ENCODE data around the gene ITFG2. TPM values are rescaled to one million over a fixed set of nuclear protein-coding genes. Genes with fewer than 3 reads are reported as not detected.

Gene ITFG2
- total RNA-seq, 1 experiment from 2014 or later = 41.3 TPM

DNA sequence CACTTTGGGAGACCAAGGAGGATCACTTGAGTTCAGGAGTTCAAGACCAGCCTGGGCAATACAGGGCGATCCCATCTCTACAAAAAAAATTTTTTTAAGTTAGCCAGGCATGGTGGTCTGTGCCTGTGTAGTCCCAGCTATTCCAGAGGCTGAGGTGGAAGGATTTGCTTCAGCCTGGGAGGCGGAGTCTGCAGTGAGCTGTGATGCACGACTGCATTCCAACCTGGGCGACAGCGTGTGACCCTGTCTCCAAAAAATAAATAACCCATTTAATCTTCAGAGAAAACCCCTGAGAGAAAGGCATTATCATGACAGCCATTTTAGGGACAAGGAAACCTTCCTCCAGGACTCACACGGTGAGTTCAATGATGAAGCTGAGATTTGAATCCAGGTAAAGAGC is 21.4 kb upstream of the ITFG2 start:
- H3K9me2 ChIP-seq (ENCODE audit: insufficient read depth) = no peaks in the 10 kb centered on the region
- no peaks in the 10 kb centered on the region for H3K36me3 ChIP-seq (ENCODE audit: low read depth)
- intact Hi-C loops (cut with micrococcal nuclease; ENCODE audit: unreplicated experiment) = no loop called here
- H3K4me2 ChIP-seq = no peak overlapping the region
- POLR2A ChIA-PET (ENCODE audit: unreplicated experiment) = no interaction called here
- no peak for TF ChIP-seq EZH2 (IDR thresholded peaks at IDR 0.05; ENCODE audit: low read depth)
- TF ChIP-seq, protein P1, sequence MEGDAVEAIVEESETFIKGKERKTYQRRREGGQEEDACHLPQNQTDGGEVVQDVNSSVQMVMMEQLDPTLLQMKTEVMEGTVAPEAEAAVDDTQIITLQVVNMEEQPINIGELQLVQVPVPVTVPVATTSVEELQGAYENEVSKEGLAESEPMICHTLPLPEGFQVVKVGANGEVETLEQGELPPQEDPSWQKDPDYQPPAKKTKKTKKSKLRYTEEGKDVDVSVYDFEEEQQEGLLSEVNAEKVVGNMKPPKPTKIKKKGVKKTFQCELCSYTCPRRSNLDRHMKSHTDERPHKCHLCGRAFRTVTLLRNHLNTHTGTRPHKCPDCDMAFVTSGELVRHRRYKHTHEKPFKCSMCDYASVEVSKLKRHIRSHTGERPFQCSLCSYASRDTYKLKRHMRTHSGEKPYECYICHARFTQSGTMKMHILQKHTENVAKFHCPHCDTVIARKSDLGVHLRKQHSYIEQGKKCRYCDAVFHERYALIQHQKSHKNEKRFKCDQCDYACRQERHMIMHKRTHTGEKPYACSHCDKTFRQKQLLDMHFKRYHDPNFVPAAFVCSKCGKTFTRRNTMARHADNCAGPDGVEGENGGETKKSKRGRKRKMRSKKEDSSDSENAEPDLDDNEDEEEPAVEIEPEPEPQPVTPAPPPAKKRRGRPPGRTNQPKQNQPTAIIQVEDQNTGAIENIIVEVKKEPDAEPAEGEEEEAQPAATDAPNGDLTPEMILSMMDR (conservative IDR thresholded peaks at IDR 0.05) = no peak
- H3K27ac ChIP-seq = no peak overlapping the region
- no peak overlapping the region for H2AFZ ChIP-seq
- CTCF ChIA-PET = no interaction called here
- H3K27me3 ChIP-seq (ENCODE audit: insufficient read depth, low read depth) = peaks cover 34% of the 10 kb centered on the region
- no peak overlapping the region for H3K4me3 ChIP-seq
- no peak for DNase-seq
- no peaks in the 10 kb centered on the region for H3K9me3 ChIP-seq (ENCODE audit: insufficient read depth, low read depth)
- peaks cover 4% of the 10 kb centered on the region for H3K79me2 ChIP-seq (ENCODE audit: low read depth)
- no peaks in the 10 kb centered on the region for H3K4me1 ChIP-seq (replicated peaks; ENCODE audit: insufficient read depth)
- peaks cover 3% of the 10 kb centered on the region; the same call in 1 of the 2 replicates for H4K20me1 ChIP-seq (ENCODE audit: insufficient read depth)
- BruUV-seq (replicated peaks) = no TSS peak
- H3F3A ChIP-seq (ENCODE audit: insufficient read depth, low read depth) = peaks cover 7% of the 10 kb centered on the region; the same call in 1 of the 2 replicates

DNA sequence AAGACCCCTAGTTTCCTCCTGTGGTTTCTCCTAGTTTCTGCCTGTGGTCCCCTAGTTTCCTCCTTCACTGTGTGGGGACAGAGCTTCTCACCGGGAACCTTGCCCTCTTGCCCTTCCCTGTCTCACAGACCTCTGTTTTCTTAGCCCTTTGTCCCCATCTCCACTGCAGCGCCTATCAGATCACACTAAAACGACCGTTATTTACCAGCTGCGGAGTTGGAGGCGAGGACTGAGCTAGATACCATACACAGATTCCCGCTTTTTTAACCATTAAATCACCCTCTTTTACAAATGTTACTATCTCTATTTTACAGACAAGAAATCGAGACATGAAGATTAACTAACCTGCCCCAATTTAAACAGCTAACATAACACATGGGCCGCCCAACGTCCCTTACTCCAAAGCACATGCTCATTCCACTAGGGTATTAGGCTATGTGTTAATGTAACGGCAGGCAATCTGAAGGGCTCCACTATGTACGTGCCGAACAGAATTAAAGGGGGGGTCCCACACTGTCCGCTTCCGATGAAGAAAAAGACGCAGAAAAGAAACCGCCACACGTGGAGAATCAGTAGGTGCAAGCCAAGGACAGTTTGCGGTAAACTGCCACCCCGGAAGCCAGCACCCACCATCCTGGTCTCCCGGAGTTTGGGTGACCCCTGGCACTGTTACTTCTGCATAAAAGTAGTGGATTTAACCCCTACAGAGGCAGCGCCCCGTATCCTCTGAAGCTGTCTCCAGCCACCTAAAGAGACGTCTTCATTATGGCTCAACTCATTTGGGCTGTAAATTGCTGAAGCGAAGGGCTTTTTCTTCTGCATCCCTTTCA is 19.6 kb upstream of the ITFG2 start:
- H3K36me3 ChIP-seq (ENCODE audit: low read depth) = peaks cover 10% of the 10 kb centered on the region
- no peak overlapping the region for H3K4me3 ChIP-seq
- H3K4me2 ChIP-seq = no peak overlapping the region
- intact Hi-C loops (cut with micrococcal nuclease; ENCODE audit: unreplicated experiment) = no loop called here
- H3K27me3 ChIP-seq (ENCODE audit: insufficient read depth, low read depth) = peaks cover 23% of the 10 kb centered on the region
- H2AFZ ChIP-seq = no peak overlapping the region
- peaks cover 22% of the 10 kb centered on the region for H3K79me2 ChIP-seq (ENCODE audit: low read depth)
- H3F3A ChIP-seq (ENCODE audit: insufficient read depth, low read depth) = peaks cover 22% of the 10 kb centered on the region; the same call in 1 of the 2 replicates
- H4K20me1 ChIP-seq (ENCODE audit: insufficient read depth) = peaks cover 19% of the 10 kb centered on the region
- no peaks in the 10 kb centered on the region for H3K9me3 ChIP-seq (ENCODE audit: insufficient read depth, low read depth)
- no peak for DNase-seq
- CTCF ChIA-PET = no interaction called here
- no TSS peak for BruUV-seq (replicated peaks)
- no peaks in the 10 kb centered on the region for H3K9me2 ChIP-seq (ENCODE audit: insufficient read depth)
- H3K27ac ChIP-seq = no peak overlapping the region
- no peak for TF ChIP-seq EZH2 (IDR thresholded peaks at IDR 0.05; ENCODE audit: low read depth)
- TF ChIP-seq, protein P1 (conservative IDR thresholded peaks at IDR 0.05) = no peak
- peaks cover 8% of the 10 kb centered on the region for H3K4me1 ChIP-seq (replicated peaks; ENCODE audit: insufficient read depth)
- POLR2A ChIA-PET (ENCODE audit: unreplicated experiment) = no interaction called here

DNA sequence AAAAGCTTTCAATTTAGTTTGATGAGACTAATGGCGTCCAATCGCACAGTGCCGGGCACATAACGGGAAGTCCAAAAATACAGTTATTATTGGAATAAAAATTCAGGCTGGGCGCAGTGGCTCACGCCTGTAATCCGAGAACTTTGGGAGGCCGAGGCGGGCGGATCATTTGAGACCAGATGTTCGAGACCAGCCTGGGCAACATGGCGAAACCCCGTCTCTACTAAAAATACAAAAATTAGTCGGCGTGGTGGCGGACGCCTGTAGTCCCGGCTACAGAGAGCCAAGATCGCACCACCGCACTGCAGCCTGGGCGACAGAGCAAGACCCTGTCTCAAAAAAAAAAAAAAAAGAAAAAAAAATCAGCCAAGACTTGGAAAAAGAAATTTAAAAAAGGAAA is 18.9 kb upstream of the ITFG2 start:
- no peak overlapping the region for H2AFZ ChIP-seq
- no peak overlapping the region for H3K4me3 ChIP-seq
- no TSS peak for BruUV-seq (replicated peaks)
- H3K36me3 ChIP-seq (ENCODE audit: low read depth) = peaks cover 17% of the 10 kb centered on the region
- no peaks in the 10 kb centered on the region for H3K9me2 ChIP-seq (ENCODE audit: insufficient read depth)
- no peak overlapping the region for H3K27ac ChIP-seq
- no peak for DNase-seq
- H3K27me3 ChIP-seq (ENCODE audit: insufficient read depth, low read depth) = peaks cover 16% of the 10 kb centered on the region
- H3K9me3 ChIP-seq (ENCODE audit: insufficient read depth, low read depth) = no peaks in the 10 kb centered on the region
- ChIA-PET CTCF (no interaction called here), POLR2A (ENCODE audit: unreplicated experiment) (interaction anchor here (0.6 kb wide), 1 partner anchor 1144 kb away, joined by 4 read pairs; no protein-coding TSS in a partner anchor)
- peaks cover 25% of the 10 kb centered on the region; the same call in 1 of the 2 replicates for H3F3A ChIP-seq (ENCODE audit: insufficient read depth, low read depth)
- H3K4me2 ChIP-seq = no peak overlapping the region
- TF ChIP-seq, protein P1 (conservative IDR thresholded peaks at IDR 0.05) = no peak
- no peak for TF ChIP-seq EZH2 (IDR thresholded peaks at IDR 0.05; ENCODE audit: low read depth)
- peaks cover 8% of the 10 kb centered on the region for H3K4me1 ChIP-seq (replicated peaks; ENCODE audit: insufficient read depth)
- H4K20me1 ChIP-seq (ENCODE audit: insufficient read depth) = peaks cover 25% of the 10 kb centered on the region
- H3K79me2 ChIP-seq (ENCODE audit: low read depth) = peaks cover 29% of the 10 kb centered on the region
- intact Hi-C loops (cut with micrococcal nuclease; ENCODE audit: unreplicated experiment) = no loop called here
